BJ (cell line): ENCODE results near the gene KIF12. TPM values are rescaled to one million over a fixed set of nuclear protein-coding genes. Genes with fewer than 3 reads are reported as not detected.

Source experiments
- CTCF ChIA-PET: fragments of 350-600 bp; formaldehyde crosslinking; extraction: SDS; loops from one replicate; lab custom pipeline; 2021; ENCODE audit warnings: antibody characterized with exemption, inconsistent platforms; lab: Yijun Ruan, JAX
- POLR2A ChIA-PET: fragments of 300-600 bp; sonication (Branson Sonifier 250); formaldehyde crosslinking; extraction: SDS; loops from one replicate; lab custom pipeline; 2021; ENCODE audit warnings: antibody characterized with exemption; lab: Charles Lee
- DNase-seq: peaks from one replicate; pipeline ENCODE4 v3.0.0-alpha.2; 2011; ENCODE audit warnings: low read depth
- H3K27me3 ChIP-seq: 2 replicates; pipeline ENCODE4 v1.6.0; 2011; ENCODE audit warnings: low read length; ENCODE audit not compliant: control insufficient read depth, insufficient read depth
- H3K36me3 ChIP-seq: 2 replicates; pipeline ENCODE4 v1.5.1; 2011; ENCODE audit warnings: low read length; ENCODE audit not compliant: control insufficient read depth, insufficient read depth
- H3K4me3 ChIP-seq: 2 replicates; pipeline ENCODE4 v1.5.1; 2011; ENCODE audit warnings: low read depth, mild to moderate bottlenecking, control low read depth, low read length
- CTCF ChIP-seq: IDR thresholded peaks from 2 replicates; pipeline ENCODE4 v1.5.1; 2011; ENCODE audit warnings: low read depth, mild to moderate bottlenecking, control low read depth, inconsistent platforms, low read length, moderate library complexity; ENCODE audit not compliant: insufficient read depth
- polyA plus RNA-seq: library from polyadenylated mRNA; depleted of rRNA; stranded (reverse); fragments of >200 nt; gene quantifications from 2 replicates; pipeline ENCODE4 v1.2.3, GENCODE V29; 2011

Gene KIF12
- polyA plus RNA-seq, 1 experiment, result 0.07 TPM

- no peak for DNase-seq
- H3K36me3 ChIP-seq, result no peaks in the 10 kb centered on the region; the same call in 1 of the 2 replicates
- TF ChIP-seq CTCF, result no peak
- peaks cover 14% of the 10 kb centered on the region for H3K27me3 ChIP-seq
- no peak overlapping the region for H3K4me3 ChIP-seq
- ChIA-PET POLR2A (no interaction called here), CTCF (interaction anchor here (0.9 kb wide), 1 partner anchor 185 kb away, joined by 4 read pairs; no protein-coding TSS in a partner anchor)
Measured at GRCh38 chr9:114061292-114061691, 37.8 kb downstream of the KIF12 start.

GRCh38 chr9:114060711-114061110 is 38.4 kb downstream of the KIF12 start:
- Histone ChIP-seq H3K4me3 (no peak overlapping the region), H3K36me3 (no peaks in the 10 kb centered on the region; the same call in 1 of the 2 replicates), H3K27me3 (peaks cover 12% of the 10 kb centered on the region)
- POLR2A ChIA-PET, result no interaction called here
- CTCF ChIA-PET, result interaction anchor here (1.1 to 1.2 kb wide), 2 partner anchors 24 to 47 kb away, joined by 3 read pairs; no protein-coding TSS in a partner anchor
- TF ChIP-seq CTCF, result no peak
- DNase-seq, result no peak

GRCh38 chr9:114060070-114060469 is 39.0 kb downstream of the KIF12 start:
- no peak for DNase-seq
- H3K36me3 ChIP-seq, result no peaks in the 10 kb centered on the region; the same call in 1 of the 2 replicates
- TF ChIP-seq CTCF, result no peak
- no peak overlapping the region for H3K4me3 ChIP-seq
- peaks cover 10% of the 10 kb centered on the region for H3K27me3 ChIP-seq
- CTCF ChIA-PET, result interaction anchor here (1.1 to 1.4 kb wide), 4 partner anchors 22 to 184 kb away, joined by 3 to 7 read pairs (median 4); partner anchors contain the start of gene ZNF618
- POLR2A ChIA-PET, result interaction anchor here (0.6 kb wide), 1 partner anchor 268 kb away, joined by 3 read pairs; no protein-coding TSS in a partner anchor

GRCh38 chr9:114059047-114059803 is 39.9 kb downstream of the KIF12 start:
- no peak for TF ChIP-seq CTCF
- H3K27me3 ChIP-seq, result peaks cover 8% of the 10 kb centered on the region
- DNase-seq, result no peak
- no peak overlapping the region for H3K4me3 ChIP-seq
- no peaks in the 10 kb centered on the region; the same call in 1 of the 2 replicates for H3K36me3 ChIP-seq
- CTCF ChIA-PET, result interaction anchor here (0.9 to 1.4 kb wide), 5 partner anchors 23 to 322 kb away, joined by 3 to 7 read pairs (median 4); partner anchors contain the start of gene ZNF618
- POLR2A ChIA-PET, result interaction anchor here (0.6 kb wide), 1 partner anchor 267 kb away, joined by 3 read pairs; no protein-coding TSS in a partner anchor

- POLR2A ChIA-PET, result no interaction called here
- H3K27me3 ChIP-seq, result peaks cover 6% of the 10 kb centered on the region
- TF ChIP-seq CTCF, result no peak
- DNase-seq, result no peak
- CTCF ChIA-PET, result interaction anchor here (0.9 to 1.4 kb wide), 4 partner anchors 11 to 321 kb away, joined by 3 to 7 read pairs (median 4); no protein-coding TSS in a partner anchor
- H3K4me3 ChIP-seq, result no peak overlapping the region
- H3K36me3 ChIP-seq, result no peaks in the 10 kb centered on the region; the same call in 1 of the 2 replicates
Measured at GRCh38 chr9:114058688-114059046, 40.4 kb downstream of the KIF12 start.
